SH-SY5Y (cell line): Measurements from ENCODE around the gene SRSF2.

ENCODE experiments used
- GATA2 ChIP-seq: IDR thresholded peaks from 2 replicates; pipeline ENCODE4 v1.6.1; 2011; ENCODE audit warnings: mild to moderate bottlenecking, low read depth, low read length
- GATA3 ChIP-seq: IDR thresholded peaks from 2 replicates; pipeline ENCODE4 v1.6.1; 2011; ENCODE audit warnings: low read depth, mild to moderate bottlenecking, low read length, moderate library complexity

- TF ChIP-seq GATA3: no peak
- no peak for TF ChIP-seq GATA2
Measured at GRCh38 chr17:76744747-76745146, 7.6 kb upstream of the SRSF2 start.
